Occipital lobe (tissue), 2 donors: ENCODE data around the gene ALPK3. TPM values are rescaled to one million over a fixed set of nuclear protein-coding genes. Genes with fewer than 3 reads are reported as not detected.
"Not testable (repeated sequence)": the region's sequence is repeated elsewhere in the genome, so short reads cannot be mapped to it uniquely, and the experiment has no call there.

Source experiments
- DNase-seq: peaks from one replicate; lab custom pipeline; 2025; lab: John Stamatoyannopoulos, UW
- total RNA-seq: library from RNA; depleted of rRNA; stranded (reverse); fragments of >200 nt; gene quantifications from one replicate; pipeline ENCODE4 v1.2.3, GENCODE V29; 2014

Gene ALPK3
- total RNA-seq, 1 donor from 2014 or later = 1.6 TPM

- DNase-seq = no peak
These were observed 7.3 kb downstream of the ALPK3 start for GRCh38 chr15:84824260-84825007.

GRCh38 chr15:84826369-84826823 lies 9.2 kb downstream of the ALPK3 start:
- DNase-seq = no peak

GRCh38 chr15:84827246-84827645 lies 10.1 kb downstream of the ALPK3 start:
- no peak for DNase-seq

GRCh38 chr15:84828086-84828908 lies 11.1 kb downstream of the ALPK3 start:
- DNase-seq = no peak

GRCh38 chr15:84829428-84829827 lies 12.3 kb downstream of the ALPK3 start:
- no peak for DNase-seq

GRCh38 chr15:84830036-84830435 lies 12.9 kb downstream of the ALPK3 start:
- no peak for DNase-seq

GRCh38 chr15:84831028-84831427 lies 13.9 kb downstream of the ALPK3 start:
- DNase-seq = no peak

GRCh38 chr15:84831613-84832012 lies 14.5 kb downstream of the ALPK3 start:
- no peak for DNase-seq

- no peak for DNase-seq
These were observed 15.4 kb downstream of the ALPK3 start for GRCh38 chr15:84832448-84833040.

GRCh38 chr15:84833447-84834228 lies 16.5 kb downstream of the ALPK3 start:
- DNase-seq = no peak

- no peak for DNase-seq
These were observed 17.2 kb downstream of the ALPK3 start for GRCh38 chr15:84834229-84834955.

GRCh38 chr15:84834969-84835368 lies 17.8 kb downstream of the ALPK3 start:
- DNase-seq = no peak

GRCh38 chr15:84835661-84836337 lies 18.6 kb downstream of the ALPK3 start:
- no peak for DNase-seq

GRCh38 chr15:84836844-84837243 lies 19.7 kb downstream of the ALPK3 start:
- no peak for DNase-seq

- DNase-seq = no peak
These were observed 22.6 kb downstream of the ALPK3 start for GRCh38 chr15:84839714-84840113.

- DNase-seq = no peak
These were observed 23.1 kb downstream of the ALPK3 start for GRCh38 chr15:84840255-84840654.

- no peak for DNase-seq
These were observed 23.7 kb downstream of the ALPK3 start for GRCh38 chr15:84840741-84841429.

GRCh38 chr15:84842781-84843180 lies 25.6 kb downstream of the ALPK3 start:
- DNase-seq = no peak

GRCh38 chr15:84844964-84845363 lies 27.8 kb downstream of the ALPK3 start:
- no peak for DNase-seq

- not testable (repeated sequence) for DNase-seq
These were observed 28.5 kb downstream of the ALPK3 start for GRCh38 chr15:84845631-84846030.
